GM21619 (cell line): ENCODE measurements around the gene EEF1AKMT1.
"Not testable (repeated sequence)": the region's sequence is repeated elsewhere in the genome, so short reads cannot be mapped to it uniquely, and the experiment has no call there.

ENCODE experiments used
- ATAC-seq: cut with Tn5 transposase; IDR thresholded peaks from one replicate; pipeline ENCODE4 v1.9.1; 2021; ENCODE audit not compliant: unreplicated experiment

The EEF1AKMT1 gene

GRCh38 chr13:20700288-20700687 is 73.5 kb downstream of the EEF1AKMT1 start:
- no peak for ATAC-seq

- ATAC-seq, result no peak
Measured at GRCh38 chr13:20699715-20700114, 74.0 kb downstream of the EEF1AKMT1 start.

DNA sequence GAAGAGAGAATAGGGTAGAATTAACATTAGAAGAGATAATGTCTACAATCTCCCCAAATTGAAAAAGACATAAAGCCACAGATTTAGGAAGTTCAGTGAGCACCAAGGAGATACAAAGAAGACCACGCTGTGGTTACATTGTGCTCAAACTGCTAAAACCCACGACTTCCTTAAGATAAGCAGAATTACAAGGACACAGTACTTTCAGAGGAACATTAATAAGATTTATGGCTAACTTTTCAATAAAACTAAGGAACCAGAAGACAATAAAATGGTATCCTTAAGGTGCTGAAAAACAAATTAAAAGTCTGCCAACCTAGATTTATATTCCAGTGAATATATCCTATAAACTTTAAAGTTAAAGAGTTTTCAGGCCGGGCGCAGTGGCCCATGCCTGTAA is 77.7 kb downstream of the EEF1AKMT1 start:
- no peak for ATAC-seq

DNA sequence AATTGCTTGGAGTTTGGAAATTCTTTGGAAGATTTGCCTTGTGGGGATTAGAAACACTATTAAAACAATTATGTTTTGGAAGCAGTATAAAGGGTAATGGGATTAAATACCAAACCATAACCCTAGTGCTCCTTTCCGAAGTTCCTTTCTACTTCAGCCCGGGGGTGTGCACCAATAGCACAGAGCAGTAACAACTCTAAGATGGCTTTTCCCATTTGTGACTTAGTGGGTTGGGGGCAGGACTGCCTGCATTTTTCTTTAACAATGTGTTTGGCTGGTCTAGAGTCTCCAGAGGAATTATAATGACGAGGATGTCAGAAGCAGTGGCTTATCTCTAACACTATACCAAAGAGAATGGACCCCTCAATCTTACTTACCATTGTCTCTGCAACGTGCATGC is 82.1 kb downstream of the EEF1AKMT1 start:
- ATAC-seq, result no peak

DNA sequence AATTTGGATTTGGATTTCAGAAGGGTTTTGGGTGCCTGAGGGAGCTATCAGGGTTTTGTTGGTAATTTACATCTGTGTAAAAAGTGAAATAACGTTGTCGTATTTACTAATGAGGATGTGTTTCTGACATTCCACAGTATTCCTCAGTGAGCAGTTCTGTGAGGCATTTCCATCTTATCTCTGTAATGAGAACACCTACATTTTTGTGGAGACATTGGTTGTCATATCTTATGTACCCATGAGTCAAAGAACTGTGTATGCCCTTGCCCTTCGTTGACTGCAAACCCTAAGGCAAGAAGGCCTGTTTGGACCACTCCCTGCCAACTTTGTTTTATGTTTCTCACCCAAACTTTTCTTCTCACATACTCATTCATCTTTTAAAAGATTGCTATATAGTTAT is 84.5 kb downstream of the EEF1AKMT1 start:
- ATAC-seq, result no peak

- ATAC-seq, result no peak
Measured at GRCh38 chr13:20686863-20687579, 86.7 kb downstream of the EEF1AKMT1 start.

GRCh38 chr13:20686167-20686566 is 87.6 kb downstream of the EEF1AKMT1 start:
- no peak for ATAC-seq

DNA sequence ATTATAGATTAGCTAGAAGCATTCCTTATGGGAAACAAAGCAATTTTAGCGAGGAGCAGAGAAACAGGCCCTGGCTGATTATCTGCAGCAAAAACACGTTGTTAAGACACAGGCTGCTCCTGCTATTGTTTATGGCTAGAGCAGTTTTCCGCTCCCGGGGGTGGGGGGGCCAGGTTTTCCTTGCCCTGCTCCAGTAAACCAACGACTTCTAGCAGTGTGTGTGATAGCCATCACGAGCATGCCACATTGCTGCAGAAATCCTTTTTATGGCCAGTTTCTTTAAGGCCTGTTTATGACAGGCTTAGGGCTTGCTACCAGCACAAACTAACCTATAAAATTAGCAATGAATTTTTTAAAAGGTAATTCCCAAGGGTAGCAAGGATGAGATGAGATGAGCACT is 88.7 kb downstream of the EEF1AKMT1 start:
- ATAC-seq, result no peak

- no peak for ATAC-seq
Measured at GRCh38 chr13:20684546-20684945, 89.2 kb downstream of the EEF1AKMT1 start.

DNA sequence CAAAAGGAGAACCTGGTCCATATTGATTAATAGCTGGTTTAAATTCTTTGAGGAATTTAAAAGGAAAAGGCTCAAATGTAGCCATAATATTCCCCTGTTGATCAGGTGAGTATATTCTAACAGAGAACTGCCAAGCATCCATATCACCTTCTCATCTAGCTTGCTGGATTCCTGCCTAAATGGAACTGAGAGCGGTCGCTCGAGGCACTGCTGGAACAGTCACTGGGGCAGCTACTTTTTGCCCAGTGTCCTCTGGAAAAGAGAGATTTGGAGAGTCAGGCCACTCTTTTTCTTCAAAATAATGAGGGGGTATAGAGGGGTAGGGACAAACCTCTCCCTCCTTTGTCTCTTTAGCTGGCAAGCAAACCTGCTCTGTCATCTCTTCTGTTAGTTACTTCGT is 89.7 kb downstream of the EEF1AKMT1 start:
- ATAC-seq, result no peak

GRCh38 chr13:20682061-20682460 is 91.7 kb downstream of the EEF1AKMT1 start:
- no peak for ATAC-seq

DNA sequence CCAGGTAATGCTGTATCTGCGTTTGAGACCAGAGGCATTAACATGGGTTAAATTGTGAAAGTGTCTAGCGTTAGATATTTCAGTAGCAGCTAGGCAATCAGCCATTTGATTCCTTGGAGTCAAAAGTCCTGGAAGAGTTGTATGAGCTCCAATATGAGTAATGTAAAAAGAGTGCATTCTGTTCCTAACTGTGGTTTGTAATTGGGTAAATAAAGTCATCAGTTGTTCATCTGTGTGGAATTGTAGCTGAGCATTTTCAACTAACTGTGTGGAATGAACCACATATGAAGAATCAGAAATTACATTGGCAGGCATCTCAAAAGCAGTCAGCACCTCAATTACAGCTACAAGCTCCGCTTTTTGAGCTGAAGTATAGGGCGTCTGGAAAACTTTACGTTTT is 92.3 kb downstream of the EEF1AKMT1 start:
- not testable (repeated sequence) for ATAC-seq

DNA sequence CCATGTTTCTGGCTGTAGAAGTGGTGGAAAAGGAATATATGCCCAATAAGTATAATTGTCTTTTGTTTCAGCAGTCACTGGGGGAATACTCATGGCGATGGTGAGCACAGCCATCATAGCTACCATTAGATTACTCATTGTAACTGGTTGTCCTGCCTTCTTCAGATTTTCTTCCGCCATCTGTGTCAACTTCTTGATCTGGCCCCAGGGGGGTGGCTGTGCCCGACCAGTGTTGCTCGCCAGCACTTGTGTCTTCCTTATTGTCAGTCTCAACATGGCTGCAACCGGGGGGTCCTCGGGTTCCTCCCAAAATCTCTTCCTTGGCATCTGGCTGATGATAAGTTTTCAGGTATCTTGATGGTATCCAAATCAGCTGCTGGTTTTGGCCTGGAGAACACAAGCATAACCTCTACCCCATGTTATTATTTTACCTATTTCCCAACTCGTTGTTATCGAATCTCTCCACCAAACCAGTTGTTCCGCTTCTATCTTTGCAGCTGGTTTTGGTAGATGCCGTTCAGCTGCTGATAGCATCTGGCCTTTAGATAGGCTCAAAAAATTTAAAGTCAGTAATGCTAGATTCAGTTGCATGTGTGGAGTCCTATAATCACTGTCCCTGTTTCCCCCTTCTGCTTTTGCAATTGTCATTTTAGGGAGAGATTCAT is 93.2 kb downstream of the EEF1AKMT1 start:
- no peak for ATAC-seq

GRCh38 chr13:20679879-20680278 is 93.9 kb downstream of the EEF1AKMT1 start:
- ATAC-seq, result no peak
